ENCODE measurements around the gene RALGPS2.

RALGPS2 gene

GRCh38 chr1:178927003-178927402 is 202.0 kb downstream of the RALGPS2 start:
- DNase-seq, result no peak

GRCh38 chr1:178928041-178928440 is 203.0 kb downstream of the RALGPS2 start:
- no peak for DNase-seq

GRCh38 chr1:178928976-178929375 is 203.9 kb downstream of the RALGPS2 start:
- DNase-seq, result no peak

DNA sequence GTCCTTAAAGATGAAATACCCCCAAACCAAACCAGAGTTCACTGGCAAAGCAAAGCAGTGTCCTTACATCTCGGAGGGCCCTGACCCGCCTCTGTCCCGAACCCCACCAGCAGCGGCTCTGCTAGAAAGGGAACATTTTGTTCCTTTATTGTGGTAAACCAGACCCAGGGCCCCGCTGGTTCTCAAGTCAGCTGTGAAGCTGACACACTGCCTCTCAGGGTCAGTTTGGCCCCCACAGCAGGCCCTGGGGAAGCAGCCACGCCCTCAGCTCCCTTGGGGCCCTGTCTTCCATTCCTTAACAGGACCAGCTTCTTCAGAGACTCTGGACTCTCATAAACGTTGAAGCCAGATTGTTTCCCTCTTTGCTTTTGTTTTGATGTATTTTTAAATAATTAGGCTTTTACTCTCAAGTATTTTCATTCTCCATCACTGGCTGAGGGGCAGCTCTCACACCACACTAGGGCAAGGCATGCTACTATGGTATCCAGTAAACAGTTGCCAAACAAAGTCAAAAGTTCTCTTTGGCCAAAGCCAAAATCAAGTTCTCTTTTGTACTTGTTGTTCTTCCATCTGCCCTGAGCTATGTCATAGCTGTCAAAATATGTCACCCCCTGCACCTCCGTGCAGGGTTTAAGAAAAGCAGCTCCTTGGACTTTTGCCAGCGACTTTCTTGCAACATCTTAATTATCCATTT is 207.0 kb downstream of the RALGPS2 start:
- DNase-seq, result no peak

GRCh38 chr1:178932552-178932906 is 207.5 kb downstream of the RALGPS2 start:
- DNase-seq, result no peak

GRCh38 chr1:178933105-178933561 is 208.1 kb downstream of the RALGPS2 start:
- DNase-seq, result no peak

- no peak for DNase-seq
Observed at GRCh38 chr1:178933709-178934490, 208.9 kb downstream of the RALGPS2 start.

DNA sequence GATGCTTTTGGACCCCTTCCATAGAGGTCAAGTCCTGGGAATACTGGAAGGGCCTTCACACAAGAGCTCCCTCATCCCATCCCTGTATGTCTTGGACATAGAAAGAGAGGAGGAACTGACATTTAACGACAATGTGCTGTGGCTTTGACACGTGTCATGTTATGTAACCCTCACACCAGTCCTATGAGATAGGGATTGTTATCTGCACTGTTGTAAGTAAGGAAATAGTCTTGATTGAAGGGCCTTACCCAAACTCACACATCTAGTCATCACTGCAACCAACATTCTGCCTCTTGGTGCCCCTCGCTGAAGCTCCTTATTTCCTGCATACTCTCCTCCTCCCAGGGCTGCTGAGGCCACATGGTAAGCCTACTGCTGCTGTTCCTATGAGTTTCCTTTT is 209.5 kb downstream of the RALGPS2 start:
- DNase-seq, result no peak

DNA sequence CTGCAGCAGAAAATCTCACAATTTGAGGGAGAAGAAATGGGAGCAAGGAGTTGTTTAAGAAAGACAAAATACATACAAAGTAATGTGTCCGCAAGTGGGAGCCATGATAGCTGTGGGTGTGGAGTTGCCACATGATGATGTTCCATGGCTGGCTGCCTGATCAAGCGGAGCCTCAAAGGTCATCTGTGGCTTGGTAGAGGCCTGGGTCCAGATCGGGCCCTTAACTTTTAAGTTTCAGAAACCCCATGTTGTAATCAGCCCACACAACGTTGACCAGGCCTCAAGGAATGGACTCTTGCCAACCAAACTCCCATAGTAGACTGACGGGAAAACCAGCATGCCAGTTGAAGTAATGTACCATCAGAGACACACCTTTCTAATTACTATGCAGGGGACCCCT is 210.6 kb downstream of the RALGPS2 start:
- DNase-seq, result no peak

GRCh38 chr1:178937695-178938094 is 212.7 kb downstream of the RALGPS2 start:
- no peak for DNase-seq

GRCh38 chr1:178938101-178938958 is 213.3 kb downstream of the RALGPS2 start:
- no peak for DNase-seq

DNA sequence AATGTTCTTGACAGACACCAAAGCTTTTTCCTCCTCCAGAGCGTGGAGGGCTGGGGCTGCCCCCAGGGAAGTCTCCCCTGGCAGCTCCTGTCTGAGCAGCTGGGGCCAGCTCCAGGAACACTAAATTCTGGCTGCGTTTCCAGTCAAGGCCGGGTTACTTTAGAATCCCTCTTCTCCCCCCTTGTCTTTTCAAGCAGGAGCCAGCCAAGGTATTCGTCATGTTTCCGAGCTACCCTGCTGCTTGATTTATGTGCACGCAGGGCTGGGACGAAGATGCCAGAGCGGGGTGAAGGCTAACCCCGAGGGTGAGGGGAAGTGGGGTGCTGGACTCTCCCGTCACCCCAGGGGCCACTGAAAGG is 213.9 kb downstream of the RALGPS2 start:
- no peak for DNase-seq

GRCh38 chr1:178939338-178940067 is 214.5 kb downstream of the RALGPS2 start:
- no peak for DNase-seq

DNA sequence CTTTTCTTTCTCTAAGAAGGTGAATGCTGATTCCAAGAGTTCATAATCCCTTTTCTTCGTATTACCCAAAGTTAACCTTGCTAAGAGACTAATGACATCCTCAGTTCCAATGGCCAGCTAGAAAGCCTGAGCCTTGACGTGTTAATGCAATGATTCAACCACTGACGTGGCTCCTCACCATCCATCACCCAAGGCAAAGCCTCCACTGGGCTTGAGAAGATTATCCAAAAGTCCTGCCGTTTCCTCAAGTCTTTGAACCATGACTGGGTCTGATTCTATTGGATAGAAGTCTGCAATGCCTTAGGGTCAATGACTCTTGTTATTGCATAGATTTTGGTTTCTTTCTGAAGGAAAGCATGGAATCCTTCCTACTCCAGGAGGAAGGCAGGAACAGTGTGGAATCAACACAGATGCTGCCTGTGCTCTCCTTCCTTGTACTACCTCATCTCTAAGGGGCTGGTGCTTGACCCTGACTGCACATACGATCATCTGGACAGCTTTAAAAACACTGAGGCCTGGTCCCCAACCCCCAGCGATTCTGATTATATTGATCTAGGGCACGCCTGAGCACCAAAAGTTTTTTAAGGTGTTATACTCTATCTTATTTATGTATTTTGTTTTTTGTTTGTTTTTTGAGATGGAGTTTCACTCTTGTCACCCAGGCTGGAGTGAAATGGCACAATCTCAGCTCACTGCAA is 215.2 kb downstream of the RALGPS2 start:
- no peak for DNase-seq

- DNase-seq, result no peak
Observed at GRCh38 chr1:178941261-178941689, 216.2 kb downstream of the RALGPS2 start.

- DNase-seq, result no peak
Observed at GRCh38 chr1:178941849-178942248, 216.8 kb downstream of the RALGPS2 start.

DNA sequence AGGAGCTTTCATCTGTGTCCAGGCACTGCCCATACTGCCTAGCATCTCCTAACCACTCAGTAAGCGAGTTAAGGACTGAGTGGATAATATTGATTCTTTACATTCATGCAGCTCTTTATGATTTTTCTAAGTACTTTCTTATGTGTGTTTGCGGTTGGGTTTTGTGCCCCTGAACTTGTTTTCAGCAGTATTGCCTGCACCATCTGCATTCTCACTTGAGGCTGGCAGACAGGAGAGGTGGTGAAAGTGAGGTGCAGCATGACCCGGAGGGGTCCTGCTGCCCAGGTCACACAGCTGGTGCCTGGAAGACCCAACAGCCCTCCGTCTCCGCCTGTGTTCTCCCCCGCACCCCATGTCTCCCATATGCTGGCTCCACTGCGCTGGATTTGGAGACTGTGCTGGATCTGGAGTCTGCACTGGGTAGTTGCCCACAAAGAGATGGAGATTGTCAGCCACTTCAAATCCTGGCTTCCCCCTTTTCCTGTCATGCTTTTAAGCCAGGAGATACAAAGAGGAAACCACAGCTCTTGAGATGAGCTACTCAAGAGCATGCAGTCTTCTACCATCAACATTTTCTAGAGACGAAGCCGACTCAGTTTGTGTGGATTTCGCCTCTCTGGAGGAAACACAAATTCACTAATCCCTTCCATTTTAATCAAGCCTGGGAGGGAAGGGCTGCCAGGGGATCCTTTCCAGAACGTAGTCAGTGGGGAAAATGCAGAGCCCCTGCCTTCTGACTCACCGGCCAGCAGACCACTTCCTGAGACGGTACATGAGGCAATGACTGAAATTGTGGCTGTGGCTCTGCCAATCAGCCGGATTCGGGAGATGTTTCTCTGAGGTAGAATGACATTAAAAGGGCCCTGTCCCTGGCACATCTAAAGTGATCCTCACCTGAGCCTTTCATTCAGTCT is 217.5 kb downstream of the RALGPS2 start:
- DNase-seq, result no peak

- DNase-seq, result no peak
Observed at GRCh38 chr1:178944729-178945128, 219.7 kb downstream of the RALGPS2 start.

- DNase-seq, result no peak
Observed at GRCh38 chr1:178945763-178946266, 220.8 kb downstream of the RALGPS2 start.

DNA sequence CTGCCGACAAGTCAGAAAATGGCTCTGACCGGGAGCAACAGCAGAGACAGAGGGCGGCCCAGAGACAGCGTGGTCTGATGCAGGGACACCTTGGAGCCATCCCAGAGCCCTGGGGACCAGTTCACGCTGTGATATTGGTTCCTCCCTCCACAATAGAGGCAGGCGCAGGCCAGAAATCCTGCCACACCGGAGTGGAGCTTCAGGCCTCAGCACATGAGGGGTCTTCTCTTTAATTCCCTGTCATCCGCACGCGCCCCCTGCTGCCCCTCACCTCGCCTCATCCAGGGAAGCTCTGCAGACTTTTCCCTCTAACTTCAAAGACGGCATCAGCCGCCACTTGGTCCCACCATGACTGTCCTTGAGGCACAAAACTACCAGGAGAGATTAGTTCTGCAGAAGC is 221.4 kb downstream of the RALGPS2 start:
- no peak for DNase-seq

Measured in CD4-positive, alpha-beta T cell treated with Interleukin-4 for 4 hours (primary cell).